GM12873 (cell line): Measurements from ENCODE around the gene SPTB.

Source experiments
- CTCF ChIP-seq: IDR thresholded peaks from 2 replicates; pipeline ENCODE4 v1.5.1; 2012; ENCODE audit warnings: low read depth, mild to moderate bottlenecking, moderate library complexity, low read length, control low read depth; ENCODE audit not compliant: insufficient read depth; ENCODE audit errors: missing control alignments

The SPTB gene

GRCh38 chr14:64706119-64706592 lies 173.6 kb downstream of the SPTB start:
- no peak for TF ChIP-seq CTCF

- TF ChIP-seq CTCF, result no peak
These were observed 174.2 kb downstream of the SPTB start for GRCh38 chr14:64705381-64706118.

- no peak for TF ChIP-seq CTCF
These were observed 174.8 kb downstream of the SPTB start for GRCh38 chr14:64704743-64705380.

GRCh38 chr14:64704143-64704742 lies 175.5 kb downstream of the SPTB start, which contains the start of gene PLEKHG3:
PLEKHG3 (plus strand) TSS chr14:64704424; CDS start chr14:64727632, 23,208 bp downstream.
- no peak for TF ChIP-seq CTCF

GRCh38 chr14:64703395-64704142 lies 176.1 kb downstream of the SPTB start:
- TF ChIP-seq CTCF, result no peak

GRCh38 chr14:64702493-64703394 lies 177.0 kb downstream of the SPTB start:
- no peak for TF ChIP-seq CTCF
